ENCODE measurements around the gene RIPPLY1.

Gene RIPPLY1

GRCh38 chrX:106903291-106903824 lies at the start of gene RIPPLY1:
RIPPLY1 (minus strand) TSS chrX:106903341; CDS start chrX:106903287, 54 bp downstream.
- no peak for DNase-seq

GRCh38 chrX:106952538-106952937 lies 49.4 kb upstream of the RIPPLY1 start:
- no peak for DNase-seq

- no peak for DNase-seq
Observed at GRCh38 chrX:106952089-106952488, 48.9 kb upstream of the RIPPLY1 start.

- no peak for DNase-seq
Observed at GRCh38 chrX:106951230-106951629, 48.1 kb upstream of the RIPPLY1 start.

GRCh38 chrX:106950381-106950780 lies 47.2 kb upstream of the RIPPLY1 start:
- no peak for DNase-seq

- no peak for DNase-seq
Observed at GRCh38 chrX:106949366-106949765, 46.2 kb upstream of the RIPPLY1 start.

- no peak for DNase-seq
Observed at GRCh38 chrX:106948641-106949040, 45.5 kb upstream of the RIPPLY1 start.

GRCh38 chrX:106946464-106946863 lies 43.3 kb upstream of the RIPPLY1 start:
- no peak for DNase-seq

GRCh38 chrX:106940068-106940467 lies 36.9 kb upstream of the RIPPLY1 start:
- DNase-seq: no peak

- no peak for DNase-seq
Observed at GRCh38 chrX:106939566-106939965, 36.4 kb upstream of the RIPPLY1 start.

- no peak for DNase-seq
Observed at GRCh38 chrX:106936246-106936645, 33.1 kb upstream of the RIPPLY1 start.

- no peak for DNase-seq
Observed at GRCh38 chrX:106935175-106935574, 32.0 kb upstream of the RIPPLY1 start.

GRCh38 chrX:106933538-106933961 lies 30.4 kb upstream of the RIPPLY1 start:
- no peak for DNase-seq

- DNase-seq: no peak
Observed at GRCh38 chrX:106932960-106933537, 29.9 kb upstream of the RIPPLY1 start.

GRCh38 chrX:106932492-106932923 lies 29.4 kb upstream of the RIPPLY1 start:
- DNase-seq: no peak

GRCh38 chrX:106931831-106932491 lies 28.8 kb upstream of the RIPPLY1 start:
- DNase-seq: no peak

- DNase-seq: no peak
Observed at GRCh38 chrX:106928227-106928626, 25.1 kb upstream of the RIPPLY1 start.

GRCh38 chrX:106927700-106928099 lies 24.6 kb upstream of the RIPPLY1 start:
- DNase-seq: no peak

GRCh38 chrX:106927023-106927422 lies 23.9 kb upstream of the RIPPLY1 start:
- no peak for DNase-seq

GRCh38 chrX:106921637-106922036 lies 18.5 kb upstream of the RIPPLY1 start:
- no peak for DNase-seq

GRCh38 chrX:106919932-106920452 lies 16.9 kb upstream of the RIPPLY1 start, which contains the start of gene CLDN2:
CLDN2 (plus strand) TSS chrX:106920402; CDS start chrX:106928229, 7,827 bp downstream.
- DNase-seq: no peak

- DNase-seq: no peak
Observed at GRCh38 chrX:106917830-106918500, 14.8 kb upstream of the RIPPLY1 start.

GRCh38 chrX:106912864-106913263 lies 9.7 kb upstream of the RIPPLY1 start:
- DNase-seq: no peak

GRCh38 chrX:106906361-106906760 lies 3.2 kb upstream of the RIPPLY1 start:
- no peak for DNase-seq
